ENCODE data around the gene LGR6.

LGR6 gene

DNA sequence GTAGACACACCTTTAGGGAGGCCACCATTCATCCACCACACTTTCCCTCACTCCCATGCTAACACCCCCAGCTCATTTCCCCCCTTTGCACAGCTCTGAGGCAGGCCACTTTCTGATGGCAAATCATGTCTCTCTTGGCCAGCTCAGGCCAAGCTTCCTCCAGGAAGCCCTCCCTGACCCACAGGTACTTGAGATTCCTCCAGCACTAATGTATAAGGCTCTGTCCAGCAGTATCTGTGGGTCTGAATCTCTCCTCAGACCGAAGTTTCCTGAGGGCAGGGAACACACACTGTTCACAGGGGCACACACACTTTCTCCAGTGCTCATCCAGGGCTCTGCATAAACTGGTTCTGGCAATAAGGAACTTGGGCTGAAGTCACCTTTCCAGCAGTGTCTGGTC, 19.2 kb downstream of the LGR6 start:
- Histone ChIP-seq H3K27me3 (ENCODE audit: control insufficient read depth, insufficient read depth, low read length) (no peaks in the 10 kb centered on the region), H3K4me3 (ENCODE audit: low read length) (no peak overlapping the region), H3K27ac (ENCODE audit: low read length) (no peak overlapping the region), H3K4me1 (ENCODE audit: control insufficient read depth, insufficient read depth, low read length) (no peaks in the 10 kb centered on the region; the same call in 1 of the 2 replicates), H3K36me3 (ENCODE audit: control insufficient read depth, insufficient read depth, low read length) (no peaks in the 10 kb centered on the region), H3K9me3 (ENCODE audit: control insufficient read depth, insufficient read depth, low read length) (no peaks in the 10 kb centered on the region)
- no CpG with 5 or more reads among the region's 1 CpG for WGBS (ENCODE audit: insufficient coverage, insufficient read length)
- no peak for DNase-seq (ENCODE audit: low read depth, low spot score)

DNA sequence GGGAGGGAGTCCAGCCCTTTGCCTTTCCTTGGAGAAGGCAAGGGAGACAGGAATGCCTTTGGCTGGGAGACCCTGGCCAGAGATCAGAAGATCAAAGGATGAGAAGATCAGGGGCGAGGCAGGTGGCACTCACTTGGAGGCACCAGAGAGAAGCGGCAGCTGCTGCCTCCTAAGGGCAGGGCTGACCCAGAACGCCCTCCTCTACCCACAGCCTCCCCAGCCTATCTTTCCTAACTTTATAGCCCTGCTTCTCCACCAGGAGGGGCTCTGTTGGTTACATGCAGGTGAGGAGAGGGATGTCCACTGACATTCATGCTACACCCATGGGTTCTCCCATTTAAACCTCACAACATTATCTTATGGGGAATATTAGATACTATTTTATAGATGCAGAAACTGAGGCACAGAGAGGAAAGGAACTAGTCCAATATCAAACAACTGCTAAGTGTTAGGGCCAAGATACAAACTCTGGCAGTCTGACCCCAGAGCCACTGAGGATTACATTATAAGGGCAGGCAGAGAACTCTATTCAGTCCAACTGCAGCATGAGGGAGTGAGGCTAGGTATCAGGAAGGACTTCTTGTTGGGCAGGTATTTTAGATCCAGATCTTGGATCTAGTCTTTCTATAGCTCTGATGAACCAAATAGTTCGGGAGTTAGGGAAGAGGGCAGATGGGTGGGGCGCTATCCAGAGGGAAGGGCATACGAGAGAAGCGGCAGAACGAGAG, 19.9 kb downstream of the LGR6 start:
- DNase-seq (ENCODE audit: low read depth, low spot score) = peak; percentile 61
- Histone ChIP-seq H3K4me3 (ENCODE audit: low read length) (peak overlapping the region; percentile 46; the same call in 1 of the 2 replicates), H3K36me3 (ENCODE audit: control insufficient read depth, insufficient read depth, low read length) (no peaks in the 10 kb centered on the region), H3K9me3 (ENCODE audit: control insufficient read depth, insufficient read depth, low read length) (no peaks in the 10 kb centered on the region), H3K4me1 (ENCODE audit: control insufficient read depth, insufficient read depth, low read length) (no peaks in the 10 kb centered on the region; the same call in 1 of the 2 replicates), H3K27ac (ENCODE audit: low read length) (no peak overlapping the region), H3K27me3 (ENCODE audit: control insufficient read depth, insufficient read depth, low read length) (no peaks in the 10 kb centered on the region)
- no CpG with 5 or more reads among the region's 8 CpGs for WGBS (ENCODE audit: insufficient coverage, insufficient read length)

DNA sequence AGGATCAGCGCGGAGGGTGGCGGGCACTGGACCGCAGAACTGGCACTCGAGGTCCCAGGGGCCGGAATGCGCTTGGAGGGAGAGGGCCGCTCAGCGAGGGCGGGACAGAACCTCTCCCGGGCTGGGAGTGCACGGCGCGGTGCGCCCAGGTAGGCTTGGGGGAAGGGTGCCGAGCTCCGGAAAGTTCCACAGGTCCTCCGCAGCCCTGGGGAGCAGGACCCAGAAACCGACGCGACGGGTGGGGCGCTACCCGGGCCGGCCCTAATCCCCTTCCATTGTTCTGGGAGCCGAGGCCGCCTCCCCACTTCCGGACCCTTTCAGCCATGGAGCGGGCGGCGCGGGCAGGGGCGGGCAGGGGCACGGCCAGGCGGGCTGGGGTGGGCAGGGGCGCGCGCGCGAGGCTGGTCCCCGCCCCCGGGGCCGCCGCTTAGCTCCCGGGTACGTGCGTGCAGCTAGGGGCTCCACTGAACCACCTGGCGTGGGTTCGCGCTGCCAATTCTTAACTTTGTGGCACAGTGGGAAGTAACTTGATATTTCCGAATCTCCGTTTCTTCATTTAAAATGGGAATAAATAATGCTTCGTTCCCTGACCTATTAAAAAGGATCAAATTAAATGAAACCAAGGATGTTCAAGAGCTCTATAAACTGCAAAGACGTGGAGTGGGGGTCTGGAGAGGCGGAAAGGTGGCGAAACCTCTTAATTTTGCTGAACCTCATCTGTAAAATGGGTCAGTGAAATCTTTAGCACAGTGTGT, 20.7 kb downstream of the LGR6 start:
- WGBS (ENCODE audit: insufficient coverage, insufficient read length) = no CpG with 5 or more reads among the region's 56 CpGs
- DNase-seq (ENCODE audit: low read depth, low spot score) = no peak
- Histone ChIP-seq H3K36me3 (ENCODE audit: control insufficient read depth, insufficient read depth, low read length) (no peaks in the 10 kb centered on the region), H3K4me1 (ENCODE audit: control insufficient read depth, insufficient read depth, low read length) (no peaks in the 10 kb centered on the region; the same call in 1 of the 2 replicates), H3K27me3 (ENCODE audit: control insufficient read depth, insufficient read depth, low read length) (no peaks in the 10 kb centered on the region), H3K27ac (ENCODE audit: low read length) (no peak overlapping the region), H3K9me3 (ENCODE audit: control insufficient read depth, insufficient read depth, low read length) (no peaks in the 10 kb centered on the region), H3K4me3 (ENCODE audit: low read length) (peak overlapping the region; percentile 46; the same call in 1 of the 2 replicates)

DNA sequence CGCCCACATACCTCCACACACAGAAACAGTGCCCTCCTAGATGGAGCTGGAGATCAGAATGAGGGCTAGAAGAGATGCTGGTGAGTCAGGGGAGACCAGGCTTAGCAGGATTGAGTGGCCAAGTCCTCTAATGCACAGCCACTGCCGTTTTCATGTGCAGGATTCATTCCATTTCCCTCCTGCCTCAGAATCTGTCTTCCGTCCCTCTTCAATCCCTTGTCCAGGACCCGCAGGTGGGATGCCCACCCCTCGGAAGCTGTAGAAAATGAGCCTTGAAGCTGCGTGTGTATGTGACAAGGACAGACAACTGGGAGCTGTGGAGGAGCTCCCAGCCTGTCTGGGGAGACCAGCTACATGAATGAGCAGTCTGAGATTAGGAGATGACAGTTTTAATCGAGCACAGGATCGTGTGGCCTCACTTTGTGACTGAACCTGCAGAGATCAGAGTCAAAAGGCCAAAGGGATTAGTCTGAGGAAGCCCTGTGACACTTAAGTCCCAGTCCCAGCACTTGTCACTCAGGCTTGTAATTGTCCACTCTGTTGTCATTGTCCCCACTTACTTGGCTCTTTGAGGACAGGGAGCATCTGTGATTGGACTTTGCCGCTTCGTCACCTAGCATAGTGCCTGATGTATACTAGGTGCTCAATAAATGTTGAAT, 22.0 kb downstream of the LGR6 start:
- no peak overlapping the region for H3K4me3 ChIP-seq (ENCODE audit: low read length)
- no peaks in the 10 kb centered on the region; the same call in 1 of the 2 replicates for H3K4me1 ChIP-seq (ENCODE audit: control insufficient read depth, insufficient read depth, low read length)
- H3K27ac ChIP-seq (ENCODE audit: low read length) = no peak overlapping the region
- H3K27me3 ChIP-seq (ENCODE audit: control insufficient read depth, insufficient read depth, low read length) = no peaks in the 10 kb centered on the region
- no peaks in the 10 kb centered on the region for H3K9me3 ChIP-seq (ENCODE audit: control insufficient read depth, insufficient read depth, low read length)
- WGBS (ENCODE audit: insufficient coverage, insufficient read length) = no CpG with 5 or more reads among the region's 10 CpGs
- no peak for DNase-seq (ENCODE audit: low read depth, low spot score)
- no peaks in the 10 kb centered on the region for H3K36me3 ChIP-seq (ENCODE audit: control insufficient read depth, insufficient read depth, low read length)

DNA sequence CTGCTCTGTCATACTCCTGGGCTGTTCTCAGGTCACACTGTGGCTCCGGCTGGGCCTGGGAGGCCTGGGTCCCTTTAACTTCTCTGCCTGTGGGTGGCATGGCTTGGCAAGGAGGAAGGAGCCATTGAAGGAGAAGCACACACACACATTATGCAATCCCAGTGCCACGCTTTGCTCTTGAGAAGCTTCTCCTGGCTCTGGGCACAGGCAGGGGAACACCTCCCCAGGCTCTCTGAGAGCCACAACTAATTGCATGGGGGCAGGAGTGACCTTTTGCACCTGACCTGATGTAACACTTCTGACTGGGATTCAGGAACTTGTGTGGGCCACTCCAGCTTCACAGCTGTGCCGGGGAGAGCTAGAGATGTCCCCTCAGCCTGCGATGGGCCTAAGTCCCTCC, 23.1 kb downstream of the LGR6 start:
- Histone ChIP-seq H3K9me3 (ENCODE audit: control insufficient read depth, insufficient read depth, low read length) (no peaks in the 10 kb centered on the region), H3K4me1 (ENCODE audit: control insufficient read depth, insufficient read depth, low read length) (no peaks in the 10 kb centered on the region; the same call in 1 of the 2 replicates), H3K27ac (ENCODE audit: low read length) (no peak overlapping the region), H3K27me3 (ENCODE audit: control insufficient read depth, insufficient read depth, low read length) (no peaks in the 10 kb centered on the region), H3K4me3 (ENCODE audit: low read length) (no peak overlapping the region), H3K36me3 (ENCODE audit: control insufficient read depth, insufficient read depth, low read length) (no peaks in the 10 kb centered on the region)
- no CpG with 5 or more reads among the region's 4 CpGs for WGBS (ENCODE audit: insufficient coverage, insufficient read length)
- no peak for DNase-seq (ENCODE audit: low read depth, low spot score)

DNA sequence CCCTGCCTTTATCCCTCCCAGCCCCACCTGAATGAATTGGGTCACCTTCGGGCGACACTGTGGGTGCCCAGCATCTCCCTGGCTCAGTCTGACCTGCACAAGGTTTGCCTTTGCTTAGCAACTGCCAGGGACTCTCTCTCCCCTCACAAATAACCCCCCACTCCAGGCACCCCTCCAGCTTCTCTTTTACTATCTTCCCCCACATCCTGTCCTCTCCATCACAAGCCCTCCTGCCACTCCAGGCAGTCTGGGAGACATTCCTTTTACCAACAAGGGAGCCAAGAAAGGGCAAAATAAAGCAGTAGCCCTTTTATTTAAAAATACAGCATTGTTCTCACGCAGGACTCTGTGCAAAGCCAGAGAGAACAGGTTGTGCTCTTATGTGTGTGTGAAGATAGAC, 23.9 kb downstream of the LGR6 start:
- no CpG with 5 or more reads among the region's 3 CpGs for WGBS (ENCODE audit: insufficient coverage, insufficient read length)
- no peak overlapping the region for H3K4me3 ChIP-seq (ENCODE audit: low read length)
- DNase-seq (ENCODE audit: low read depth, low spot score) = no peak
- H3K9me3 ChIP-seq (ENCODE audit: control insufficient read depth, insufficient read depth, low read length) = no peaks in the 10 kb centered on the region
- peaks cover 2% of the 10 kb centered on the region for H3K4me1 ChIP-seq (ENCODE audit: control insufficient read depth, insufficient read depth, low read length)
- H3K27me3 ChIP-seq (ENCODE audit: control insufficient read depth, insufficient read depth, low read length) = no peaks in the 10 kb centered on the region
- no peaks in the 10 kb centered on the region; the same call in 1 of the 2 replicates for H3K36me3 ChIP-seq (ENCODE audit: control insufficient read depth, insufficient read depth, low read length)
- no peak overlapping the region for H3K27ac ChIP-seq (ENCODE audit: low read length)

DNA sequence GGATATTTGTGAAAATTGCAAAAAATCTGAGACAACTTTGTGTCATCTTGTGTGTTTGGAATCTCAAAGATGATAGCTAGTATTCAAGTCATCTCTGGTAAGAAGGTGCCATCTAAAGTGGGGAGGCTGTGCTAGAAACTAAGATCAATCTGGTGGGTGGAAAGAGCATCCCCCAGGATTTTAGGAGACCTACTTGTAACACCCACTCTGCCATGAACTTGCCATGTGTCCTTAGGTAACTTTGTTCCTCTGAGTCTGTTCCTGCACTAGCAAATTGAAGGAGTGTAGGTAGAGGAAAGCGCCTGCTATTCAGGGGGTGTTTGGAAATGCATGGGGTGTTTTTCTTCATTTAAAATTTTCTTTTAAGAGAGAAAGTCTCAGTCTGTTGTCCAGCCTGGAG, 24.4 kb downstream of the LGR6 start:
- Histone ChIP-seq H3K27me3 (ENCODE audit: control insufficient read depth, insufficient read depth, low read length) (no peaks in the 10 kb centered on the region), H3K4me3 (ENCODE audit: low read length) (no peak overlapping the region), H3K4me1 (ENCODE audit: control insufficient read depth, insufficient read depth, low read length) (peaks cover 2% of the 10 kb centered on the region), H3K9me3 (ENCODE audit: control insufficient read depth, insufficient read depth, low read length) (no peaks in the 10 kb centered on the region), H3K27ac (ENCODE audit: low read length) (no peak overlapping the region), H3K36me3 (ENCODE audit: control insufficient read depth, insufficient read depth, low read length) (no peaks in the 10 kb centered on the region; the same call in 1 of the 2 replicates)
- WGBS (ENCODE audit: insufficient coverage, insufficient read length) = no CpG with 5 or more reads among the region's 1 CpG
- DNase-seq (ENCODE audit: low read depth, low spot score) = no peak

DNA sequence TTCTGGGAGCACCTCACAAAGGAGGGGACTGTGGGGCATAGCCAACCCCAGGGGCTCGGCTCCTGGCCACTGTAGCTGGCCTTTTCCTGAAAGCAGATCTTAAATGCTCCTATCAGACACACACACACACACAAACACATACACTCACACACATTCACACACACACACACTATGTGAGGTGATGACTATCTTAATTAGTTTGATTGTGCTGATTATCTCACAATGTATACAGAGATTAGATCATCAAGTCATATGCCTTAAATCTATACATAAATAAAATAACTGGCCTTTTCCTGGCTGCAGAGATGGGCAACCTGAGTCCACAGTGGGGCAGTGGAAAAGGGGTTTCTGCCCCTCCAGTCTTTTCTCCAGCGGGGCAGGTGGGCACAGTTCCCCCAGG, 27.1 kb downstream of the LGR6 start:
- H3K36me3 ChIP-seq (ENCODE audit: control insufficient read depth, insufficient read depth, low read length) = no peaks in the 10 kb centered on the region; the same call in 1 of the 2 replicates
- WGBS (ENCODE audit: insufficient coverage, insufficient read length) = no CpG with 5 or more reads among the region's 2 CpGs
- H3K4me3 ChIP-seq (ENCODE audit: low read length) = no peak overlapping the region
- H3K27ac ChIP-seq (ENCODE audit: low read length) = no peak overlapping the region
- peaks cover 2% of the 10 kb centered on the region for H3K4me1 ChIP-seq (ENCODE audit: control insufficient read depth, insufficient read depth, low read length)
- no peak for DNase-seq (ENCODE audit: low read depth, low spot score)
- H3K9me3 ChIP-seq (ENCODE audit: control insufficient read depth, insufficient read depth, low read length) = no peaks in the 10 kb centered on the region
- no peaks in the 10 kb centered on the region for H3K27me3 ChIP-seq (ENCODE audit: control insufficient read depth, insufficient read depth, low read length)

DNA sequence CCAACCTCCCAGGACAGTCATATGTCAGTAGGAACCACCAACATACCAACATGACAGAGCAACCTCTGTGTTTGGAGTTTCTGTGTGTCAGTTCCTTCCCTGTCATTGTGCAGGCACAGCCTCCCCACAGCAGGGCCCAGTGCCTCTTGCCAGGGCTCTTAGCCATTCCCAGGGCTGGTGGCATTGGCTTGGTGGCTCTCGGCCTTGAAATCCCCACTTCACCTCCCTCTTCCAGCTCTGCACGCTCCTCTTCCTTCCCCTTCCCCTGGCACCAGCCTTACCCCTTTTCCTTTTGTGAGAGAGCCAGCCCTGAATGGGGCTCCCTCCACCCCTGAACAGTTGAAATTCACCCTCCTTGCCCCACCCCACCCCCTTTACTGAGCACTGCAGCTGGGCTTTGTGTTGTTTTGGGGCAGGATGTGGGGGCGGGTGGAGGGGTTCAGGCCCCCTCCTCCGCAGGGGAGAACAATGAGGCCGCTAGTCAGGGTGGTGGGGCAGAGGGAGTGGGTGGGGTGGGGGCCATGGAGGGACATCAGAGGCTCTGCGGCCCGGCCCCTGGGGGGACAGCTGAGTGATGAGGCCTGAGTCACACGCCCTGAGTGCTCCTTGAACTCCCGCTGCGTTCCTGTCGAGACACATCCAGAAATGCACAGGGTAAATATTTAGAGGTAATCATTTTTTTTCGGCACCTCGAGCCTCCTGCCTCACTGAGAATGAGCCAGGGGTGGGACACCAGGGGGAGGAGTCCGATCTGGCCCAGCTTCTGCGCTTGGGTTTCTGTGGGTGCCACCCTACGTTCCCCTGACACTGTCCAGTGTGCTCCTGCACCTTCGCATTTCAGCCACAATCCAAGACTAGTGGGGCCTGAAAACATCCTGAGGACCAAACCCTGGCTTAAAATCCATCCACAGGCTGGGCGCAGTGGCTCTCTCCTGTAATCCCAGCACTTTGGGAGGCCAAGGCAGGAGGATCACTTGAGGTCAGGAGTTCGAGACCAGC, 28.6 kb downstream of the LGR6 start:
- Histone ChIP-seq H3K4me1 (ENCODE audit: control insufficient read depth, insufficient read depth, low read length) (peaks cover 2% of the 10 kb centered on the region), H3K9me3 (ENCODE audit: control insufficient read depth, insufficient read depth, low read length) (no peaks in the 10 kb centered on the region), H3K27ac (ENCODE audit: low read length) (no peak overlapping the region), H3K27me3 (ENCODE audit: control insufficient read depth, insufficient read depth, low read length) (no peaks in the 10 kb centered on the region), H3K4me3 (ENCODE audit: low read length) (no peak overlapping the region), H3K36me3 (ENCODE audit: control insufficient read depth, insufficient read depth, low read length) (no peaks in the 10 kb centered on the region; the same call in 1 of the 2 replicates)
- DNase-seq (ENCODE audit: low read depth, low spot score) = no peak
- no CpG with 5 or more reads among the region's 19 CpGs for WGBS (ENCODE audit: insufficient coverage, insufficient read length)

Measured in iPS DF 6.9 (cell line).